Left ventricle myocardium inferior (tissue), 1 donor: Measurements from ENCODE around the gene GRID1. TPM values are rescaled to one million over a fixed set of nuclear protein-coding genes. Genes with fewer than 3 reads are reported as not detected.
"Not testable (repeated sequence)": the region's sequence is repeated elsewhere in the genome, so short reads cannot be mapped to it uniquely, and the experiment has no call there.

ENCODE experiments used
- DNase-seq: peaks from one replicate; pipeline ENCODE4 v3.0.0-alpha.2; 2020
- H3K27ac ChIP-seq: fragments of 200-600 bp; replicated peaks from 2 replicates; pipeline ENCODE4 v1.8.0; 2021
- H3K27me3 ChIP-seq: fragments of 200-600 bp; 2 replicates; pipeline ENCODE4 v1.8.0; 2021; ENCODE audit warnings: low read depth
- H3K36me3 ChIP-seq: fragments of 200-600 bp; 2 replicates; pipeline ENCODE4 v1.8.0; 2021
- H3K4me1 ChIP-seq: fragments of 200-600 bp; 2 replicates; pipeline ENCODE4 v1.8.0; 2021
- H3K4me3 ChIP-seq: fragments of 200-600 bp; 2 replicates; pipeline ENCODE4 v1.8.0; 2021; ENCODE audit warnings: mild to moderate bottlenecking, moderate library complexity
- H3K9me3 ChIP-seq: fragments of 200-600 bp; replicated peaks from 2 replicates; pipeline ENCODE4 v1.8.0; 2021
- intact Hi-C: fragments of 100-400 bp; cut with micrococcal nuclease; formaldehyde crosslinking; loops from one replicate; pipeline ENCODE4 v1.11.0; 2022
- total RNA-seq: library from RNA; stranded (reverse); fragmentation: NEBNext Ultra II Directional; extraction: Animal tissue kit (Norgen Biotek cat#: 25700); gene quantifications from one replicate; pipeline ENCODE4 v1.2.1, GENCODE V29; 2021
- TF ChIP-seq, protein P1 (sequence below): fragments of 200-600 bp; IDR thresholded peaks from 2 replicates; pipeline ENCODE4 v1.8.0; 2021; ENCODE audit warnings: antibody characterized with exemption, mild to moderate bottlenecking, borderline replicate concordance
- donor health status: DM: no; HTN: yes; CAD: no; lungs with severe emphysema.

The GRID1 gene
- total RNA-seq, 1 donor from 2014 or later: 1.6 TPM

- DNase-seq: no peak
- TF ChIP-seq, protein P1, sequence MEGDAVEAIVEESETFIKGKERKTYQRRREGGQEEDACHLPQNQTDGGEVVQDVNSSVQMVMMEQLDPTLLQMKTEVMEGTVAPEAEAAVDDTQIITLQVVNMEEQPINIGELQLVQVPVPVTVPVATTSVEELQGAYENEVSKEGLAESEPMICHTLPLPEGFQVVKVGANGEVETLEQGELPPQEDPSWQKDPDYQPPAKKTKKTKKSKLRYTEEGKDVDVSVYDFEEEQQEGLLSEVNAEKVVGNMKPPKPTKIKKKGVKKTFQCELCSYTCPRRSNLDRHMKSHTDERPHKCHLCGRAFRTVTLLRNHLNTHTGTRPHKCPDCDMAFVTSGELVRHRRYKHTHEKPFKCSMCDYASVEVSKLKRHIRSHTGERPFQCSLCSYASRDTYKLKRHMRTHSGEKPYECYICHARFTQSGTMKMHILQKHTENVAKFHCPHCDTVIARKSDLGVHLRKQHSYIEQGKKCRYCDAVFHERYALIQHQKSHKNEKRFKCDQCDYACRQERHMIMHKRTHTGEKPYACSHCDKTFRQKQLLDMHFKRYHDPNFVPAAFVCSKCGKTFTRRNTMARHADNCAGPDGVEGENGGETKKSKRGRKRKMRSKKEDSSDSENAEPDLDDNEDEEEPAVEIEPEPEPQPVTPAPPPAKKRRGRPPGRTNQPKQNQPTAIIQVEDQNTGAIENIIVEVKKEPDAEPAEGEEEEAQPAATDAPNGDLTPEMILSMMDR: no peak
- Histone ChIP-seq H3K4me3 (no peak overlapping the region), H3K4me1 (no peaks in the 10 kb centered on the region), H3K36me3 (no peaks in the 10 kb centered on the region), H3K27ac (no peak overlapping the region), H3K27me3 (no peaks in the 10 kb centered on the region), H3K9me3 (no peaks in the 10 kb centered on the region)
- intact Hi-C loops: no loop called here
Observed at GRCh38 chr10:85719408-85719807, 647.2 kb downstream of the GRID1 start.

- TF ChIP-seq, protein P1: no peak
- H3K9me3 ChIP-seq: peaks cover 13% of the 10 kb centered on the region
- no peak for DNase-seq
- H3K27me3 ChIP-seq: no peaks in the 10 kb centered on the region
- no peak overlapping the region for H3K27ac ChIP-seq
- no peaks in the 10 kb centered on the region for H3K36me3 ChIP-seq
- no peaks in the 10 kb centered on the region for H3K4me1 ChIP-seq
- no peak overlapping the region for H3K4me3 ChIP-seq
- intact Hi-C loops: no loop called here
Observed at GRCh38 chr10:85713885-85714284, 652.7 kb downstream of the GRID1 start.

- H3K9me3 ChIP-seq: no peaks in the 10 kb centered on the region
- DNase-seq: no peak
- H3K4me1 ChIP-seq: no peaks in the 10 kb centered on the region
- intact Hi-C loops: no loop called here
- H3K36me3 ChIP-seq: no peaks in the 10 kb centered on the region
- H3K27ac ChIP-seq: no peak overlapping the region
- H3K27me3 ChIP-seq: no peaks in the 10 kb centered on the region
- no peak overlapping the region for H3K4me3 ChIP-seq
- TF ChIP-seq, protein P1: no peak
Observed at GRCh38 chr10:85702768-85703167, 663.8 kb downstream of the GRID1 start.

DNA sequence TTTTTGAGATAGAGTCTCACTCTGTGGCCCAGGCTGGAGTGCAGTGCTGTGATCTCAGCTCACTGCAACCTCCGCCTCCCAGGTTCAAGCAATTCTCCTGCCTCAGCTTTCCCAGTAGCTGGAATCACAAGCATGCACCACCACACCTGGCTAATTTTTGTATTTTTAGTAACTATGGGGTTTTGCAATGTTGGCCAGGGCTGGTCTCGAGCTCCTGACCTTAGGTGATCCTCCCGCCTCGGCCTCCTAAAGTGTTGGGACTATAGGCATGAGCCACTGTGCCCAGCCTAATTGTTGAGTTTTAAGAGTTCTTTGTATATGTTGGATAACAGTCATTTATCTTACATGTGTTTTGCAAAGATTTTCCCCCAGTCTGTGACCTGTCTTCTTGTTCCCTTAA, 667.5 kb downstream of the GRID1 start:
- H3K4me3 ChIP-seq, H3K36me3 ChIP-seq, H3K4me1 ChIP-seq, H3K27me3 ChIP-seq, H3K27ac ChIP-seq, H3K9me3 ChIP-seq, intact Hi-C loops, DNase-seq: not testable (repeated sequence)

- DNase-seq: no peak
Observed at GRCh38 chr10:85696893-85697292, 669.7 kb downstream of the GRID1 start.

GRCh38 chr10:85682621-85683020, 684.0 kb downstream of the GRID1 start:
- TF ChIP-seq, protein P1: no peak
- no peak for DNase-seq
- Histone ChIP-seq H3K4me1 (no peaks in the 10 kb centered on the region), H3K9me3 (peaks cover 16% of the 10 kb centered on the region), H3K27ac (no peak overlapping the region), H3K4me3 (no peak overlapping the region), H3K36me3 (no peaks in the 10 kb centered on the region), H3K27me3 (no peaks in the 10 kb centered on the region)
- intact Hi-C loops: no loop called here

More at GRCh38 chr10:85696893-85697292, 669.7 kb downstream of the GRID1 start:
- intact Hi-C loops: no loop called here
- H3K4me1 ChIP-seq: no peaks in the 10 kb centered on the region
- peaks cover 2% of the 10 kb centered on the region for H3K27me3 ChIP-seq
- H3K9me3 ChIP-seq: peaks cover 9% of the 10 kb centered on the region
- H3K4me3 ChIP-seq: no peak overlapping the region
- TF ChIP-seq, protein P1: no peak
- H3K27ac ChIP-seq: no peak overlapping the region
- no peaks in the 10 kb centered on the region for H3K36me3 ChIP-seq
